Left renal pelvis (tissue), 4 donors: ENCODE data around the gene FOSL1. TPM values are rescaled to one million over a fixed set of nuclear protein-coding genes. Genes with fewer than 3 reads are reported as not detected.

Experiments used
- DNase-seq, 4 donors: peaks; one replicate each; pipeline ENCODE4 v3.0.0-alpha.2; 2013; ENCODE audit warnings: low read depth in 4 of 4, low spot score in 3 of 4
- polyA plus RNA-seq, 4 donors: library from polyadenylated mRNA; unstranded; fragments of 120-200 nt; gene quantifications; one replicate each; pipeline ENCODE4 v1.2.1, GENCODE V29; 2013; ENCODE audit not compliant: insufficient read length in 4 of 4

Gene FOSL1
- polyA plus RNA-seq, 4 donors: 0.23 to 0.30 TPM; not detected in 2

GRCh38 chr11:65920372-65920802, 20.2 kb upstream of the FOSL1 start:
- no peak for DNase-seq

GRCh38 chr11:65919573-65920371, 19.6 kb upstream of the FOSL1 start:
- DNase-seq: no peak

- DNase-seq: peak; percentile 88 to 96 (median 94)
Observed at GRCh38 chr11:65919141-65919572, 19.0 kb upstream of the FOSL1 start, which contains the start of gene DRAP1. Gene DRAP1 (plus strand): TSS chr11:65919426. CDS start chr11:65919502, 76 bp downstream.

GRCh38 chr11:65918211-65919140, 18.3 kb upstream of the FOSL1 start, which contains the start of gene C11orf68:
Gene C11orf68 (minus strand): TSS chr11:65919062. CDS start chr11:65919031, 31 bp downstream.
- no peak for DNase-seq

- DNase-seq: no peak
Observed at GRCh38 chr11:65917434-65918210, 17.4 kb upstream of the FOSL1 start.

GRCh38 chr11:65917077-65917433, 16.9 kb upstream of the FOSL1 start:
- DNase-seq: no peak

- no peak for DNase-seq
Observed at GRCh38 chr11:65916391-65916790, 16.2 kb upstream of the FOSL1 start.

- DNase-seq: no peak
Observed at GRCh38 chr11:65915821-65916251, 15.6 kb upstream of the FOSL1 start.

GRCh38 chr11:65915101-65915820, 15.1 kb upstream of the FOSL1 start:
- no peak for DNase-seq

- no peak for DNase-seq
Observed at GRCh38 chr11:65912845-65913244, 12.7 kb upstream of the FOSL1 start.

GRCh38 chr11:65911682-65912568, 11.7 kb upstream of the FOSL1 start:
- DNase-seq: no peak

GRCh38 chr11:65907878-65908277, 7.7 kb upstream of the FOSL1 start:
- no peak for DNase-seq

GRCh38 chr11:65906602-65907001, 6.4 kb upstream of the FOSL1 start:
- no peak for DNase-seq

GRCh38 chr11:65903715-65904114, 3.5 kb upstream of the FOSL1 start:
- no peak for DNase-seq

- DNase-seq: no peak
Observed at GRCh38 chr11:65903068-65903481, 2.9 kb upstream of the FOSL1 start.

GRCh38 chr11:65900899-65901180, 652 bp upstream of the FOSL1 start:
- DNase-seq: no peak

- DNase-seq: no peak
Observed at GRCh38 chr11:65899356-65900124, 648 bp downstream of the FOSL1 start.

- DNase-seq: no peak
Observed at GRCh38 chr11:65898656-65899355, 1.4 kb downstream of the FOSL1 start.
